HepG2 (cell line): ENCODE measurements around the gene DUS1L. TPM values are rescaled to one million over a fixed set of nuclear protein-coding genes. Genes with fewer than 3 reads are reported as not detected.

Experiments
- ETV6 ChIP-seq: sonication (generic); formaldehyde crosslinking; conservative IDR thresholded peaks from 2 replicates; pipeline ENCODE4 v1.4.0; 2020; ENCODE audit warnings: missing genetic modification reagents
- GATA4 ChIP-seq: sonication (generic); IDR thresholded peaks from 2 replicates; pipeline ENCODE4 v1.6.1; 2016; ENCODE audit warnings: antibody characterized with exemption, low read depth, borderline replicate concordance
- HDAC1 ChIP-seq: sonication (generic); formaldehyde crosslinking; IDR thresholded peaks from 2 replicates; pipeline ENCODE4 v1.5.1; 2020; ENCODE audit warnings: mild to moderate bottlenecking, missing genetic modification reagents
- KLF11 ChIP-seq: IDR thresholded peaks from 2 replicates; pipeline ENCODE4 v1.6.1; 2016; ENCODE audit warnings: missing compliant biosample characterization
- PPARG ChIP-seq: conservative IDR thresholded peaks from 2 replicates; pipeline ENCODE4 v1.6.1; 2016; ENCODE audit warnings: missing biosample characterization, missing genetic modification reagents
- SRF ChIP-seq: IDR thresholded peaks from 2 replicates; pipeline ENCODE4 v1.6.1; 2011; ENCODE audit warnings: mild to moderate bottlenecking, low read depth, low read length, moderate library complexity
- ZBTB3 ChIP-seq: sonication (generic); formaldehyde crosslinking; IDR thresholded peaks from 2 replicates; pipeline ENCODE4 v1.4.0; 2020; ENCODE audit warnings: low read depth, mild to moderate bottlenecking, moderate library complexity, missing genetic modification reagents, borderline replicate concordance
- ZC3H4 ChIP-seq: sonication (generic); formaldehyde crosslinking; IDR thresholded peaks from 2 replicates; pipeline ENCODE4 v1.4.0; 2020; ENCODE audit warnings: missing genetic modification reagents, borderline replicate concordance
- ZNF230 ChIP-seq: sonication (generic); formaldehyde crosslinking; IDR thresholded peaks from 2 replicates; pipeline ENCODE4 v1.4.0; 2020; ENCODE audit warnings: mild to moderate bottlenecking, missing genetic modification reagents
- ZNF234 ChIP-seq: sonication (generic); formaldehyde crosslinking; conservative IDR thresholded peaks from 2 replicates; pipeline ENCODE4 v1.5.1; 2020; ENCODE audit warnings: mild to moderate bottlenecking, missing genetic modification reagents
- ZNF780A ChIP-seq: sonication (generic); formaldehyde crosslinking; IDR thresholded peaks from 2 replicates; pipeline ENCODE4 v1.8.0; 2022; ENCODE audit warnings: mild to moderate bottlenecking, missing genetic modification reagents, moderate library complexity
- polyA plus RNA-seq, 8 experiments: library from polyadenylated mRNA; depleted of rRNA in 3 of 8; stranded (reverse) in 7 of 8; unstranded in 1 of 8; fragments of >200 nt; fragmentation: Illumina TruSeq in 4 of 8; extraction: Trizol in 4 of 8; gene quantifications; 2 replicates each; pipeline versions ENCODE4 v1.2.1 to v1.2.3, GENCODE V29; 2011 to 2016; ENCODE audit warnings: low read depth in 4 of 8, missing spikeins in 1 of 8, mixed read lengths in 1 of 8; ENCODE audit not compliant: insufficient read depth in 1 of 8
- total RNA-seq, 5 experiments: library from RNA; depleted of rRNA; stranded (reverse); fragments of >200 nt; fragmentation: Illumina TruSeq; extraction: Trizol; gene quantifications; 2 replicates each; pipeline ENCODE4 v1.2.3, GENCODE V29; 2016; ENCODE audit warnings: low read depth in 1 of 5
- TF ChIP-seq, protein P1 (sequence below): sonication (generic); formaldehyde crosslinking; IDR thresholded peaks from 2 replicates; pipeline ENCODE4 v1.9.0; 2021; ENCODE audit warnings: missing genetic modification reagents, borderline replicate concordance
- TF ChIP-seq, protein P2 (sequence below): sonication (generic); formaldehyde crosslinking; IDR thresholded peaks from 2 replicates; pipeline ENCODE4 v1.5.0; 2020; ENCODE audit warnings: mild to moderate bottlenecking, low read depth, missing genetic modification reagents, borderline replicate concordance
- TF ChIP-seq, protein P3 (sequence below): fragments of 450-650 bp; IDR thresholded peaks from 2 replicates; pipeline ENCODE4 v1.6.1; 2017; ENCODE audit warnings: mild to moderate bottlenecking
- TF ChIP-seq, protein P4 (sequence below): IDR thresholded peaks from 2 replicates; pipeline ENCODE4 v1.6.1; 2016
- TF ChIP-seq, protein P5 (sequence below): sonication (generic); formaldehyde crosslinking; conservative IDR thresholded peaks from 2 replicates; pipeline ENCODE4 v1.4.0; 2020; ENCODE audit warnings: missing genetic modification reagents

DUS1L gene
- total and polyA plus RNA-seq, 2 of the 13 experiments (the other 11 are each of a cell fraction or from before 2014, with no cell fraction given): 81.0 to 109 TPM

DNA sequence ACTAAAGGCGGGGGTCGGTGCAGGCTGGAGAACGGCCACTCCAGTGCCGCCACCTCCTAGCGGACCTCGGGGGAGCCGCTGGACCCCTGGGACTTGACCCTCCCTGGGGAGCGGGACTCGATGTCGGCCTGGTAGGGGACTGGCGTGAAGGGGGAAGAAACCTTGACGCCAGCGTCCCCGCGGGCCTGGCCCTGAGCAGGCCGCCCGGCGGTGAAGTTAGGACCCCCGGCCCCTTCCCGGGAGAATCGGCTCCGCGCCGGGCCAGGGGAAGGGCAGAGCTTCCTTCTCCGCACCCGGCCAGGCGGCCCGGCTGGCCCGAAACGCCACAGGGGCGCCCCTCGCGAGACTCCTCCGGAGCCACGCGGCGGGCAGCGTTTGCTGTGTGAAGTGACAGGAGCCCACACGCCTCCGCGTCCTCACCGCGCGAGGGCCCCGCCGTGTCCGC, 389 bp downstream of the DUS1L start (continued):
- TF ChIP-seq, protein P1, sequence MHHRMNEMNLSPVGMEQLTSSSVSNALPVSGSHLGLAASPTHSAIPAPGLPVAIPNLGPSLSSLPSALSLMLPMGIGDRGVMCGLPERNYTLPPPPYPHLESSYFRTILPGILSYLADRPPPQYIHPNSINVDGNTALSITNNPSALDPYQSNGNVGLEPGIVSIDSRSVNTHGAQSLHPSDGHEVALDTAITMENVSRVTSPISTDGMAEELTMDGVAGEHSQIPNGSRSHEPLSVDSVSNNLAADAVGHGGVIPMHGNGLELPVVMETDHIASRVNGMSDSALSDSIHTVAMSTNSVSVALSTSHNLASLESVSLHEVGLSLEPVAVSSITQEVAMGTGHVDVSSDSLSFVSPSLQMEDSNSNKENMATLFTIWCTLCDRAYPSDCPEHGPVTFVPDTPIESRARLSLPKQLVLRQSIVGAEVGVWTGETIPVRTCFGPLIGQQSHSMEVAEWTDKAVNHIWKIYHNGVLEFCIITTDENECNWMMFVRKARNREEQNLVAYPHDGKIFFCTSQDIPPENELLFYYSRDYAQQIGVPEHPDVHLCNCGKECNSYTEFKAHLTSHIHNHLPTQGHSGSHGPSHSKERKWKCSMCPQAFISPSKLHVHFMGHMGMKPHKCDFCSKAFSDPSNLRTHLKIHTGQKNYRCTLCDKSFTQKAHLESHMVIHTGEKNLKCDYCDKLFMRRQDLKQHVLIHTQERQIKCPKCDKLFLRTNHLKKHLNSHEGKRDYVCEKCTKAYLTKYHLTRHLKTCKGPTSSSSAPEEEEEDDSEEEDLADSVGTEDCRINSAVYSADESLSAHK (CRISPR knock-in tag): no peak
- TF ChIP-seq ETV6 (CRISPR knock-in tag): no peak
- no peak for TF ChIP-seq GATA4
- TF ChIP-seq KLF11 (CRISPR knock-in tag): no peak
- TF ChIP-seq, protein P2, sequence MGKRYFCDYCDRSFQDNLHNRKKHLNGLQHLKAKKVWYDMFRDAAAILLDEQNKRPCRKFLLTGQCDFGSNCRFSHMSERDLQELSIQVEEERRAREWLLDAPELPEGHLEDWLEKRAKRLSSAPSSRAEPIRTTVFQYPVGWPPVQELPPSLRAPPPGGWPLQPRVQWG: no peak
- no peak for TF ChIP-seq ZNF780A (CRISPR knock-in tag)
- no peak for TF ChIP-seq ZC3H4
- TF ChIP-seq HDAC1 (CRISPR knock-in tag): no peak; the same call in 1 of the 2 replicates
- no peak for TF ChIP-seq ZNF230 (CRISPR knock-in tag)
- TF ChIP-seq PPARG (CRISPR knock-in tag): no peak
- TF ChIP-seq, protein P3, sequence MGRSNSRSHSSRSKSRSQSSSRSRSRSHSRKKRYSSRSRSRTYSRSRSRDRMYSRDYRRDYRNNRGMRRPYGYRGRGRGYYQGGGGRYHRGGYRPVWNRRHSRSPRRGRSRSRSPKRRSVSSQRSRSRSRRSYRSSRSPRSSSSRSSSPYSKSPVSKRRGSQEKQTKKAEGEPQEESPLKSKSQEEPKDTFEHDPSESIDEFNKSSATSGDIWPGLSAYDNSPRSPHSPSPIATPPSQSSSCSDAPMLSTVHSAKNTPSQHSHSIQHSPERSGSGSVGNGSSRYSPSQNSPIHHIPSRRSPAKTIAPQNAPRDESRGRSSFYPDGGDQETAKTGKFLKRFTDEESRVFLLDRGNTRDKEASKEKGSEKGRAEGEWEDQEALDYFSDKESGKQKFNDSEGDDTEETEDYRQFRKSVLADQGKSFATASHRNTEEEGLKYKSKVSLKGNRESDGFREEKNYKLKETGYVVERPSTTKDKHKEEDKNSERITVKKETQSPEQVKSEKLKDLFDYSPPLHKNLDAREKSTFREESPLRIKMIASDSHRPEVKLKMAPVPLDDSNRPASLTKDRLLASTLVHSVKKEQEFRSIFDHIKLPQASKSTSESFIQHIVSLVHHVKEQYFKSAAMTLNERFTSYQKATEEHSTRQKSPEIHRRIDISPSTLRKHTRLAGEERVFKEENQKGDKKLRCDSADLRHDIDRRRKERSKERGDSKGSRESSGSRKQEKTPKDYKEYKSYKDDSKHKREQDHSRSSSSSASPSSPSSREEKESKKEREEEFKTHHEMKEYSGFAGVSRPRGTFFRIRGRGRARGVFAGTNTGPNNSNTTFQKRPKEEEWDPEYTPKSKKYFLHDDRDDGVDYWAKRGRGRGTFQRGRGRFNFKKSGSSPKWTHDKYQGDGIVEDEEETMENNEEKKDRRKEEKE: no peak
- no peak for TF ChIP-seq ZBTB3
- no peak for TF ChIP-seq ZNF234 (CRISPR knock-in tag)
- TF ChIP-seq, protein P4, sequence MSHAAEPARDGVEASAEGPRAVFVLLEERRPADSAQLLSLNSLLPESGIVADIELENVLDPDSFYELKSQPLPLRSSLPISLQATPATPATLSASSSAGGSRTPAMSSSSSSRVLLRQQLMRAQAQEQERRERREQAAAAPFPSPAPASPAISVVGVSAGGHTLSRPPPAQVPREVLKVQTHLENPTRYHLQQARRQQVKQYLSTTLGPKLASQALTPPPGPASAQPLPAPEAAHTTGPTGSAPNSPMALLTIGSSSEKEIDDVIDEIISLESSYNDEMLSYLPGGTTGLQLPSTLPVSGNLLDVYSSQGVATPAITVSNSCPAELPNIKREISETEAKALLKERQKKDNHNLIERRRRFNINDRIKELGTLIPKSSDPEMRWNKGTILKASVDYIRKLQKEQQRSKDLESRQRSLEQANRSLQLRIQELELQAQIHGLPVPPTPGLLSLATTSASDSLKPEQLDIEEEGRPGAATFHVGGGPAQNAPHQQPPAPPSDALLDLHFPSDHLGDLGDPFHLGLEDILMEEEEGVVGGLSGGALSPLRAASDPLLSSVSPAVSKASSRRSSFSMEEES (CRISPR knock-in tag): no peak
- TF ChIP-seq, protein P5, sequence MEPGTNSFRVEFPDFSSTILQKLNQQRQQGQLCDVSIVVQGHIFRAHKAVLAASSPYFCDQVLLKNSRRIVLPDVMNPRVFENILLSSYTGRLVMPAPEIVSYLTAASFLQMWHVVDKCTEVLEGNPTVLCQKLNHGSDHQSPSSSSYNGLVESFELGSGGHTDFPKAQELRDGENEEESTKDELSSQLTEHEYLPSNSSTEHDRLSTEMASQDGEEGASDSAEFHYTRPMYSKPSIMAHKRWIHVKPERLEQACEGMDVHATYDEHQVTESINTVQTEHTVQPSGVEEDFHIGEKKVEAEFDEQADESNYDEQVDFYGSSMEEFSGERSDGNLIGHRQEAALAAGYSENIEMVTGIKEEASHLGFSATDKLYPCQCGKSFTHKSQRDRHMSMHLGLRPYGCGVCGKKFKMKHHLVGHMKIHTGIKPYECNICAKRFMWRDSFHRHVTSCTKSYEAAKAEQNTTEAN: no peak
- no peak for TF ChIP-seq SRF
